GM12892 (cell line): ENCODE measurements around the gene CPNE7.

Experiments used
- DNase-seq: peaks from one replicate; pipeline ENCODE4 v3.0.0; 2011; ENCODE audit not compliant: insufficient read length
- FAIRE-seq: peaks from 2 replicates; lab custom pipeline; 2011; peaks lifted over from hg19 to GRCh38; lab: Jason Lieb, UNC
- POLR2A ChIP-seq: IDR thresholded peaks from 2 replicates; pipeline ENCODE4 v1.6.1; 2011; ENCODE audit warnings: low read depth, low read length, control low read depth
- POLR2AphosphoS5 ChIP-seq: IDR thresholded peaks from 2 replicates; pipeline ENCODE4 v1.6.1; 2011; ENCODE audit warnings: low read depth, low read length, control low read depth
- TAF1 ChIP-seq: IDR thresholded peaks from 2 replicates; pipeline ENCODE4 v1.6.1; 2011; ENCODE audit warnings: low read depth, mild to moderate bottlenecking, control low read depth, low read length, borderline replicate concordance

The CPNE7 gene

GRCh38 chr16:89541792-89542191 is 33.8 kb upstream of the CPNE7 start:
- TF ChIP-seq POLR2AphosphoS5 (no peak), POLR2A (no peak), TAF1 (no peak)

GRCh38 chr16:89544113-89544512 is 31.4 kb upstream of the CPNE7 start:
- TF ChIP-seq TAF1 = no peak
- no peak for DNase-seq
- no peak for FAIRE-seq

More at GRCh38 chr16:89541792-89542191, 33.8 kb upstream of the CPNE7 start:
- DNase-seq (no peak), FAIRE-seq (no peak)

GRCh38 chr16:89544713-89545043 is 30.9 kb upstream of the CPNE7 start:
- no peak for FAIRE-seq
- TF ChIP-seq POLR2A (no peak), TAF1 (no peak), POLR2AphosphoS5 (no peak)

GRCh38 chr16:89545044-89545830 is 30.3 kb upstream of the CPNE7 start:
- TF ChIP-seq POLR2A (no peak), POLR2AphosphoS5 (no peak), TAF1 (no peak)
- DNase-seq (no peak), FAIRE-seq (no peak)

More at GRCh38 chr16:89544713-89545043, 30.9 kb upstream of the CPNE7 start:
- no peak for DNase-seq

DNA sequence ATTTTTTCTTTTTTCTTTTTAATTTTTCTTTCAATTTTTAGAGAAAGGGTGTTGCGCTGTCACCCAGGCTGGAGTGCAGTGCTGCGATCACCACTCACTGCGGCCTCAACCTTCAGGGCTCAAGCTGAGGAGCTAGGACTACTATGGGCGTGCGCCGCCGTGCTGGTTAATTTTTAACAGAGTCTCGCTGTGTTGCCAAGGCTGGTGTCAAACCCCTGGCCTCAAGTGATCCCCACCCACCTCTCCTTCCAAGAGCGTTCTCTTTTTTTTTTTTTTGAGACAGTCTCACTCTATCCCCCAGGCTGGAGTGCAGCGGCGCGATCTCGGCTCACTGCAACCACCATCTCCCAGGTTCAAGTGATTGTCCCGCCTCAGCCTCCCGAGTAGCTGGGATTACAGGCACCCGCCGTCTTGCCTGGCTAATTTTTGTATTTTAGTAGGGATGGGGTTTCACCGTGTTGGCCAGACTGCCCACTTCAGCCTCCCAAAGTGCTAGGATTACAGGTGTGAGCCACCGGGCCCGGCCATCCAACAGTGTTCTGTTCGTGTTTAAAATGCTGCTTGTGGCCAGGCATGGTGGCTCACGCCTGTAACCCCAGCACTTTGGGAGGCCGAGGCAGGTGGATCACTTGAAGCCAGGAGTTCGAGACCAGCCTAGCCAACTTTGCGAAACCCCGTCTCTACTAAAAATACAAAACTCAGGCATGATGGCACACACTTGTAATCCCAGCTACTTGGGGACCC is 29.6 kb upstream of the CPNE7 start:
- TF ChIP-seq TAF1 (no peak), POLR2AphosphoS5 (no peak), POLR2A (no peak)
- DNase-seq (no peak), FAIRE-seq (no peak)

GRCh38 chr16:89546781-89547180 is 28.8 kb upstream of the CPNE7 start:
- TF ChIP-seq TAF1 = no peak
- TF ChIP-seq POLR2A = no peak
- no peak for TF ChIP-seq POLR2AphosphoS5
- no peak for FAIRE-seq
- DNase-seq = no peak

DNA sequence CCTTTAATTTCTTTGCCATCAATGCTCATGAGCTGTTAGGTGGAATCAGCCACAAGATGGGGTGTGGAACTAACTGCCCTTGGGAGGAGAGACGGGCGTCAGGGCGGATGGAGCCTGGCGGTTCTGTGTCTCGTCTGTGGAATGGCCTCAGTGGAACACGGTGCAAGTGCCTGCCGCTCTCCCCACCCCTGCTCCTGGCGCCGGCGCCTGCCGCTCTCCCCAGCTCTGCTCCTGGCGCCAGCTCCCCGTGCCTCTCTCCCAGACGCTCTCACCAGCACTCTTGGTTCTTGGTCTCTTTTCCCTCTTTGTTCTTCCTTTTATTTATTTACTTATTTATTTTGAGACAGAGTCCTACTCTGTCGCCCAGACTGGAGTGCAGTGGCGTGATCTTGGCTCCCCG is 28.3 kb upstream of the CPNE7 start:
- TF ChIP-seq POLR2AphosphoS5 = no peak
- no peak for TF ChIP-seq TAF1
- TF ChIP-seq POLR2A = no peak
- DNase-seq (no peak), FAIRE-seq (no peak)

- TF ChIP-seq POLR2AphosphoS5 (no peak), TAF1 (no peak), POLR2A (no peak)
- no peak for FAIRE-seq
- no peak for DNase-seq
Measured at GRCh38 chr16:89547860-89548259, 27.7 kb upstream of the CPNE7 start.

DNA sequence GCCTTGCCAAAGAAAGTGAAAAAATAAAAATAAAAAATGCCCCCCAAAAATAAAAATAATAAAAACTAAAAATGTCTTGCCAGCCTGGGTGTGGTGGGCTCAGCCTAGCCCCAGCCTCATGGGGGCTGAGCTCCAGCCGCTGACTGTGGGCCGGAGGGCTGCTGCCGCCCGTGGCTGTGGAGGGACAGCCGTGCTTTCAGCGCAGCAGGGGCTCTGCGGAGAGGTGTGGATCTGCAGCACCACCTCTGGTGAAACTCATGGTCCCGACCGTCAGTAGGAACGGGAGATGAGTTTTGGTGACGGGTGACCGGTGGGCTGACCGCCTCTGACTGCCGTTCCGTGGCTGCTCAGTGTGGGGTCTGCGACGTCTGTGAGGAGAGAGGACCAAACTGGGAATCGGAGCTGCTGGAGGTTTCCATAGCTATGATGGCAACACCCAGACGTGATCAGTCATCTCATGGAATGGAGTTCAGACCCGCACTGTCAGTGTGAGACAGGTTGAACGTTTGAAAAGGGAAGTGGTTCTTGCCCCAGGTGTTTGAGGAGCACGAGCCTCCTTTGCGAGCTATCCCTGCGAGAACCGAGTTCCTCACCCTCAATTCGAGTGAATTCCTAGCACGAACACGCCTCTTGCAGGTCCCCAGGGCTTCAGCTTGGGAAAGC is 27.1 kb upstream of the CPNE7 start:
- no peak for TF ChIP-seq POLR2A
- DNase-seq (no peak), FAIRE-seq (no peak)

DNA sequence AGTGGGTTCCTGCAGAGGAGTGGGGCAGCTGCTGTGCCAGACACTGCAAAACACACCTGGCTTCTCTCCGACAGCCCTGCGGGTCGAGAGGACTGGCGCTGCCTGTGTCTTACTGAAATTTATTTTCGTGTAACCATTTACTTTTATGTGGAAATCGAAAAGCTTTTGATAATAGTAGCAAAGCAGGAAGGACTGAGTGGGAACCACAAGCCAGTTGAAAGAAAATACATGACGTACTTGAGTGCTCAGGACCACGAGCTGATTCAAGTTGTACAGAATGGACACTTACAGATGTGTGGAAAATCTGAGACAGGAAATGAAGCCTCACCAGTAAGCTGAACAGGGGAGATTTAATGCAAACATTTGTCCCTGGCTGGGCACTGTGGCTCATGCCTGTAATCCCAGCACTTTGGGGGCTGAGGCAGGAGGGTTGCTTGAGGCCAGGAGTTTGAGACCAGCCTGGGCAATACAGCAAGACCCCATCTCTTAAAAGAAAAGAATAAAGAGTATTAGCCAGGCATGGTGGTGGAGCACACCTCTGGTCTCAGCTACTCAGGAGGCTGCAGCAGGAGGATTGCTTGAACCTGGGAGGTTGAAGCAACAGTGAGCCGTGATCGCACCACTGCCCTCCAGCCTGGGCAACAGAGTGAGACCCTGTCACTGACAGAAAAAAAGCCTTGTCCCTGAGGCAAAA is 26.4 kb upstream of the CPNE7 start:
- FAIRE-seq (no peak), DNase-seq (no peak)
- TF ChIP-seq POLR2A = no peak
- TF ChIP-seq TAF1 = no peak
- no peak for TF ChIP-seq POLR2AphosphoS5

- no peak for TF ChIP-seq POLR2AphosphoS5
- FAIRE-seq (no peak), DNase-seq (no peak)
Measured at GRCh38 chr16:89550421-89551007, 25.0 kb upstream of the CPNE7 start.
